HepG2 (cell line): Measurements from ENCODE around the gene DEFB131B. TPM values are rescaled to one million over a fixed set of nuclear protein-coding genes. Genes with fewer than 3 reads are reported as not detected.

Source experiments
- GABPA ChIP-seq, 2 experiments: IDR thresholded peaks; 2 replicates each; pipeline ENCODE4 v1.6.1; 2011 to 2016; ENCODE audit warnings: low read depth in 2 of 2, low read length in 1 of 2, missing biosample characterization in 1 of 2, missing genetic modification characterization in 1 of 2
- GABPB1 ChIP-seq: IDR thresholded peaks from 2 replicates; pipeline ENCODE4 v1.6.1; 2016; ENCODE audit warnings: mild to moderate bottlenecking, missing genetic modification reagents, moderate library complexity, missing compliant biosample characterization
- HBP1 ChIP-seq: IDR thresholded peaks from 2 replicates; pipeline ENCODE4 v1.6.1; 2016; ENCODE audit warnings: low read depth, control low read depth
- KDM5B ChIP-seq: sonication (generic); formaldehyde crosslinking; IDR thresholded peaks from 2 replicates; pipeline ENCODE4 v1.4.0; 2020; ENCODE audit warnings: missing genetic modification reagents, mild to moderate bottlenecking, borderline replicate concordance
- MYC ChIP-seq: sonication (generic); formaldehyde crosslinking; IDR thresholded peaks from 2 replicates; pipeline ENCODE4 v1.9.0; 2021; ENCODE audit warnings: missing genetic modification reagents, borderline replicate concordance
- MZF1 ChIP-seq: sonication (generic); formaldehyde crosslinking; IDR thresholded peaks from 2 replicates; pipeline ENCODE4 v1.8.1; 2023; ENCODE audit warnings: mild to moderate bottlenecking, missing genetic modification reagents, borderline replicate concordance
- NR2F6 ChIP-seq, 2 experiments: IDR thresholded peaks; 2 replicates each; pipeline ENCODE4 v1.6.1; 2016; ENCODE audit warnings: antibody characterized with exemption in 1 of 2, mild to moderate bottlenecking in 1 of 2
- RBFOX2 ChIP-seq: fragments of 200-400 bp; formaldehyde crosslinking; IDR thresholded peaks from 2 replicates; pipeline ENCODE4 v1.6.1; 2017; ENCODE audit warnings: low read depth, mild to moderate bottlenecking, low read length
- SALL2 ChIP-seq: sonication (generic); formaldehyde crosslinking; IDR thresholded peaks from 2 replicates; pipeline ENCODE4 v1.8.1; 2023; ENCODE audit warnings: mild to moderate bottlenecking, missing genetic modification reagents, inconsistent platforms
- SMARCC2 ChIP-seq: fragments of 450-650 bp; IDR thresholded peaks from 2 replicates; pipeline ENCODE4 v1.6.1; 2017; ENCODE audit warnings: antibody characterized with exemption, mild to moderate bottlenecking
- SP5 ChIP-seq: IDR thresholded peaks from 2 replicates; pipeline ENCODE4 v1.6.1; 2016; ENCODE audit warnings: low read depth, borderline replicate concordance
- XBP1 ChIP-seq: sonication (generic); formaldehyde crosslinking; IDR thresholded peaks from 2 replicates; pipeline ENCODE4 v1.5.0; 2020; ENCODE audit warnings: missing genetic modification reagents
- ZFP41 ChIP-seq: sonication (generic); formaldehyde crosslinking; IDR thresholded peaks from 2 replicates; pipeline ENCODE4 v1.4.0; 2020; ENCODE audit warnings: mild to moderate bottlenecking, missing genetic modification reagents, borderline replicate concordance
- ZMYM2 ChIP-seq: sonication (generic); formaldehyde crosslinking; IDR thresholded peaks from 2 replicates; pipeline ENCODE4 v1.8.0; 2022; ENCODE audit warnings: mild to moderate bottlenecking, missing genetic modification reagents
- ZNF121 ChIP-seq: sonication (generic); formaldehyde crosslinking; IDR thresholded peaks from 2 replicates; pipeline ENCODE4 v1.5.0; 2020; ENCODE audit warnings: mild to moderate bottlenecking, missing genetic modification reagents
- ZNF407 ChIP-seq: sonication (generic); formaldehyde crosslinking; IDR thresholded peaks from one replicate; pipeline ENCODE4 v1.5.1; 2020; ENCODE audit warnings: mild to moderate bottlenecking, missing genetic modification reagents; ENCODE audit errors: not compliant biosample characterization
- ZNF441 ChIP-seq: sonication (generic); formaldehyde crosslinking; IDR thresholded peaks from 2 replicates; pipeline ENCODE4 v1.7.0; 2021; ENCODE audit warnings: missing genetic modification reagents, borderline replicate concordance
- ZNF572 ChIP-seq: sonication (generic); formaldehyde crosslinking; IDR thresholded peaks from 2 replicates; pipeline ENCODE4 v1.5.1; 2020; ENCODE audit warnings: mild to moderate bottlenecking, missing genetic modification reagents
- polyA plus RNA-seq, 8 experiments: library from polyadenylated mRNA; depleted of rRNA in 3 of 8; stranded (reverse) in 7 of 8; unstranded in 1 of 8; fragments of >200 nt; fragmentation: Illumina TruSeq in 4 of 8; extraction: Trizol in 4 of 8; gene quantifications; 2 replicates each; pipeline versions ENCODE4 v1.2.1 to v1.2.3, GENCODE V29; 2011 to 2016; ENCODE audit warnings: low read depth in 4 of 8, missing spikeins in 1 of 8, mixed read lengths in 1 of 8; ENCODE audit not compliant: insufficient read depth in 1 of 8
- total RNA-seq, 5 experiments: library from RNA; depleted of rRNA; stranded (reverse); fragments of >200 nt; fragmentation: Illumina TruSeq; extraction: Trizol; gene quantifications; 2 replicates each; pipeline ENCODE4 v1.2.3, GENCODE V29; 2016; ENCODE audit warnings: low read depth in 1 of 5

Gene DEFB131B
- total and polyA plus RNA-seq, 2 of the 13 experiments (the other 11 are each of a cell fraction or from before 2014, with no cell fraction given), result not detected

- TF ChIP-seq ZNF407 (CRISPR knock-in tag) (no peak), ZNF572 (no peak), SALL2 (no peak), MZF1 (CRISPR knock-in tag) (no peak), SP5 (CRISPR knock-in tag) (no peak), GABPA (IDR thresholded peaks at IDR 0.05; ENCODE audit: low read depth, low read length) (peak; percentile 69), GABPA (CRISPR knock-in tag; IDR thresholded peaks at IDR 0.05; ENCODE audit: low read depth) (peak; percentile 97), NR2F6 (IDR thresholded peaks at IDR 0.05) (peak; percentile 91), NR2F6 (CRISPR knock-in tag; IDR thresholded peaks at IDR 0.05) (no peak; the same call in 1 of the 2 replicates), HBP1 (CRISPR knock-in tag) (no peak; the same call in 1 of the 2 replicates), XBP1 (CRISPR knock-in tag) (peak; percentile 44; the same call in 1 of the 2 replicates), RBFOX2 (peak; percentile 40; the same call in 1 of the 2 replicates), ZNF441 (peak; percentile 21; the same call in 1 of the 2 replicates), ZNF121 (no peak), ZFP41 (CRISPR knock-in tag) (no peak), GABPB1 (peak; percentile 97), ZMYM2 (no peak), MYC (CRISPR knock-in tag) (no peak), SMARCC2 (no peak), KDM5B (CRISPR knock-in tag) (no peak; the same call in 1 of the 2 replicates)
These were observed 49.8 kb downstream of the DEFB131B start, which contains the start of gene XNDC1N (continued) for GRCh38 chr11:71927820-71928736.
